Left colon (tissue), 2 donors: Measurements from ENCODE around the gene FAM89B. TPM values are rescaled to one million over a fixed set of nuclear protein-coding genes. Genes with fewer than 3 reads are reported as not detected.

ENCODE experiments used
- ATAC-seq: fragments of 200-7000 bp; cut with Tn5 transposase; one replicate; pipeline ENCODE4 v1.9.1; 2020; ENCODE audit warnings: mild to moderate bottlenecking, moderate library complexity
- DNase-seq, 2 donors: peaks; one replicate each; pipeline ENCODE4 v3.0.0-alpha.2; 2020
- intact Hi-C, 2 donors: fragments of 100-400 bp; cut with DNase I in 1 of 2; cut with micrococcal nuclease in 1 of 2; formaldehyde crosslinking; loops; one replicate each; pipeline versions ENCODE4 v1.11.2 to v1.14.0; 2022; cut with DNase I, micrococcal nuclease
- total RNA-seq, 2 donors: library from RNA; stranded (reverse); fragmentation: NEBNext Ultra II Directional; extraction: Animal tissue kit (Norgen Biotek cat#: 25700); gene quantifications; one replicate each; pipeline ENCODE4 v1.2.1, GENCODE V29; 2021
- donor health status: DM: no; HTN: no; CAD: no.
- donor health status: DM: yes; HTN: yes; CAD: no.

The FAM89B gene
- total RNA-seq, 2 donors from 2014 or later: 24.4 to 33.8 TPM

GRCh38 chr11:65565624-65566453 lies 6.5 kb upstream of the FAM89B start:
- intact Hi-C loops: loop anchor here in 1 of 2 donors (10.0 kb wide), 1 partner anchor 59 kb away; no protein-coding TSS in a partner anchor
- no peak for DNase-seq
- no peak for ATAC-seq

- intact Hi-C loops: loop anchor here in 1 of 2 donors (10.0 kb wide), 1 partner anchor 55 kb away; no protein-coding TSS in a partner anchor
- DNase-seq: no peak
- peak; percentile 13 for ATAC-seq
These were observed 3.0 kb upstream of the FAM89B start for GRCh38 chr11:65569164-65569972.

- intact Hi-C loops: loop anchor here in 1 of 2 donors (10.0 kb wide), 1 partner anchor 55 kb away; no protein-coding TSS in a partner anchor
- ATAC-seq (peak; percentile 73), DNase-seq (peak; percentile 98 to 99)
These were observed 2.1 kb upstream of the FAM89B start, which contains the start of gene ZNRD2 for GRCh38 chr11:65569973-65570918. TSS of gene ZNRD2 (plus strand) at chr11:65570477. CDS start at chr11:65570492, 15 bp downstream.

- intact Hi-C loops: no loop called here
- no peak for DNase-seq
- no peak for ATAC-seq
These were observed 918 bp upstream of the FAM89B start for GRCh38 chr11:65571420-65571819.

GRCh38 chr11:65571940-65572339 lies 398 bp upstream of the FAM89B start:
- ATAC-seq: no peak
- peak in 1 of 2 donors; percentile 53 for DNase-seq
- intact Hi-C loops: no loop called here

- DNase-seq (peak in 1 of 2 donors; percentile 51), ATAC-seq (no peak)
- intact Hi-C loops: no loop called here
These were observed 1.2 kb downstream of the FAM89B start for GRCh38 chr11:65573391-65574079.

- ATAC-seq (peak; percentile 39), DNase-seq (peak; percentile 88 to 92)
- intact Hi-C loops: no loop called here
These were observed 1.9 kb downstream of the FAM89B start for GRCh38 chr11:65574109-65574810.

GRCh38 chr11:65574811-65575567 lies 2.7 kb downstream of the FAM89B start:
- intact Hi-C loops: no loop called here
- peak; percentile 64 to 86 for DNase-seq
- peak; percentile 19 for ATAC-seq

GRCh38 chr11:65575568-65576231 lies 3.4 kb downstream of the FAM89B start, which contains the start of gene EHBP1L1:
TSS of gene EHBP1L1 (plus strand) at chr11:65576053. CDS start at chr11:65576303, 250 bp downstream.
- DNase-seq (peak; percentile 81 to 84), ATAC-seq (peak; percentile 47)
- intact Hi-C loops: no loop called here

- intact Hi-C loops: no loop called here
These were observed 4.0 kb downstream of the FAM89B start for GRCh38 chr11:65576232-65576866.

GRCh38 chr11:65576867-65577755 lies 4.8 kb downstream of the FAM89B start:
- DNase-seq (peak; percentile 74 to 85), ATAC-seq (peak; percentile 51)
- intact Hi-C loops: no loop called here

More at GRCh38 chr11:65576232-65576866, 4.0 kb downstream of the FAM89B start:
- DNase-seq (peak in 1 of 2 donors; percentile 67), ATAC-seq (no peak)

- ATAC-seq: no peak
- DNase-seq: no peak
- intact Hi-C loops: no loop called here
These were observed 5.4 kb downstream of the FAM89B start for GRCh38 chr11:65577756-65578109.

GRCh38 chr11:65578134-65578533 lies 5.8 kb downstream of the FAM89B start:
- ATAC-seq (no peak), DNase-seq (no peak)
- intact Hi-C loops: no loop called here

GRCh38 chr11:65578667-65579066 lies 6.3 kb downstream of the FAM89B start:
- DNase-seq: no peak
- intact Hi-C loops: no loop called here
- peak; percentile 7 for ATAC-seq

- ATAC-seq: no peak
- intact Hi-C loops: no loop called here
- DNase-seq: no peak
These were observed 7.0 kb downstream of the FAM89B start for GRCh38 chr11:65579291-65579690.
